ENCODE measurements around the gene DNAH7. TPM values are rescaled to one million over a fixed set of nuclear protein-coding genes. Genes with fewer than 3 reads are reported as not detected.

DNAH7 gene
- total RNA-seq, 1 experiment from 2014 or later: 0.09 TPM

DNA sequence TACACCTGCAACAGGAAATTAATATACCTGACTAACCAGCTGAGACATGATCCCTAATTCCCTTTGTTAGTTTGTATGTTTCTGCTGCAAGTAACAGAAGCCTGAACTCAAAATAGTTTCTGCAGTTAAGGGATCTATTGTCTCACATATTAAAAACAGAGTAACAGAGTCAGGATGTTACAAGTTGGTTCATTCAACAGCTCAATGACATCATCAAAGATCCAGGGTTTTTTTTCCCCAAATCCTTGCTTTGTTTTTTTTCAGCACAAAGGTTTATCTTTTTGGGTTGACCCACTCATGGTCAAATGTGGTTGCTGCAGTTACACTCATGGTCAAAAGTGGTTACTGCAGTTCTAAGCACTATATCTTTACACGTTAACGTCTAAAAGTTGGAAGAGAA lies 35.0 kb upstream of the DNAH7 start:
- no peak overlapping the region for H4K8ac ChIP-seq (replicated peaks; ENCODE audit: insufficient read length, low read depth, low read length)
- no peak overlapping the region for H3K4me3 Mint-ChIP-seq
- H3T11ph ChIP-seq (ENCODE audit: low read length): no peak overlapping the region
- no peak overlapping the region for H3K56ac ChIP-seq (ENCODE audit: insufficient read length, low read depth, low read length)
- no peaks in the 10 kb centered on the region for H3K79me1 ChIP-seq (ENCODE audit: insufficient read depth, low read depth, low read length, poor library complexity, severe bottlenecking)
- no peak overlapping the region for H3K18ac ChIP-seq (ENCODE audit: insufficient read length, low read depth, low read length)
- H2BK120ac ChIP-seq (ENCODE audit: low read depth, low read length, poor library complexity, severe bottlenecking): no peak overlapping the region
- no peak overlapping the region for H3K27ac Mint-ChIP-seq
- no peak overlapping the region for H4K91ac ChIP-seq (ENCODE audit: insufficient read length, low read depth, low read length)
- no peaks in the 10 kb centered on the region for H3K79me2 ChIP-seq (ENCODE audit: insufficient read depth, low read length)
- H3K9ac ChIP-seq (ENCODE audit: extremely low read depth, insufficient read length, low read length): no peak overlapping the region
- peaks cover 0 to 7% (median 0%) of the 10 kb centered on the region in 3 experiments; a peak in 3 of 7 replicates for H3K36me3 Mint-ChIP-seq (ENCODE audit: insufficient read depth in 1 of 3, low read depth in 3 of 3)
- H3K9me3 ChIP-seq (ENCODE audit: control insufficient read depth, low read depth, low read length): no peaks in the 10 kb centered on the region
- WGBS (ENCODE audit: extremely low coverage, insufficient read length, low lambda C conversion rate): no CpG with 5 or more reads among the region's 2 CpGs
- H3K27me3 Mint-ChIP-seq (ENCODE audit: low read depth): no peaks in the 10 kb centered on the region
- no peak for DNase-seq
- no peaks in the 10 kb centered on the region for H3K23me2 ChIP-seq (ENCODE audit: insufficient read length, low read depth, low read length, poor library complexity, severe bottlenecking)
- TF ChIP-seq, protein P1, sequence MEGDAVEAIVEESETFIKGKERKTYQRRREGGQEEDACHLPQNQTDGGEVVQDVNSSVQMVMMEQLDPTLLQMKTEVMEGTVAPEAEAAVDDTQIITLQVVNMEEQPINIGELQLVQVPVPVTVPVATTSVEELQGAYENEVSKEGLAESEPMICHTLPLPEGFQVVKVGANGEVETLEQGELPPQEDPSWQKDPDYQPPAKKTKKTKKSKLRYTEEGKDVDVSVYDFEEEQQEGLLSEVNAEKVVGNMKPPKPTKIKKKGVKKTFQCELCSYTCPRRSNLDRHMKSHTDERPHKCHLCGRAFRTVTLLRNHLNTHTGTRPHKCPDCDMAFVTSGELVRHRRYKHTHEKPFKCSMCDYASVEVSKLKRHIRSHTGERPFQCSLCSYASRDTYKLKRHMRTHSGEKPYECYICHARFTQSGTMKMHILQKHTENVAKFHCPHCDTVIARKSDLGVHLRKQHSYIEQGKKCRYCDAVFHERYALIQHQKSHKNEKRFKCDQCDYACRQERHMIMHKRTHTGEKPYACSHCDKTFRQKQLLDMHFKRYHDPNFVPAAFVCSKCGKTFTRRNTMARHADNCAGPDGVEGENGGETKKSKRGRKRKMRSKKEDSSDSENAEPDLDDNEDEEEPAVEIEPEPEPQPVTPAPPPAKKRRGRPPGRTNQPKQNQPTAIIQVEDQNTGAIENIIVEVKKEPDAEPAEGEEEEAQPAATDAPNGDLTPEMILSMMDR (conservative IDR thresholded peaks at IDR 0.05): no peak
- no peak overlapping the region for H2AK5ac ChIP-seq (ENCODE audit: insufficient read length, low read length)
- no peaks in the 10 kb centered on the region for H3K27me3 ChIP-seq (ENCODE audit: insufficient read depth, low read length)
- no peak overlapping the region for H3K27ac ChIP-seq (ENCODE audit: insufficient read length, low read depth, low read length)
- no peak overlapping the region for H2BK15ac ChIP-seq (ENCODE audit: low read depth, low read length)
- no peak overlapping the region for H2AFZ ChIP-seq (ENCODE audit: low read length)
- H4K20me1 ChIP-seq (ENCODE audit: control insufficient read depth, insufficient read depth, insufficient read length): no peaks in the 10 kb centered on the region
- no peak overlapping the region for H2BK12ac ChIP-seq (ENCODE audit: insufficient read length, low read depth, low read length)
- no peaks in the 10 kb centered on the region for H3K9me3 Mint-ChIP-seq
- H2BK20ac ChIP-seq (ENCODE audit: low read depth, low read length, poor library complexity, severe bottlenecking): no peak overlapping the region
- peaks cover 37 to 38% of the 10 kb centered on the region in 2 experiments for H3K4me1 Mint-ChIP-seq
- no peak overlapping the region for H4K5ac ChIP-seq (ENCODE audit: insufficient read length, low read depth, low read length)
- no peak overlapping the region for H3K14ac ChIP-seq (ENCODE audit: insufficient read depth, low read length)
- H3K4me2 ChIP-seq (ENCODE audit: insufficient read depth, insufficient read length, low read length): no peak overlapping the region
- H2BK5ac ChIP-seq (ENCODE audit: insufficient read length, low read length): no peak overlapping the region
- no peak overlapping the region for H3K23ac ChIP-seq (ENCODE audit: insufficient read length, low read depth, low read length)
- no peaks in the 10 kb centered on the region; the same call in 1 of the 2 replicates for H3K4me1 ChIP-seq (ENCODE audit: insufficient read depth, low read length)
- H3K4ac ChIP-seq (ENCODE audit: low read depth, low read length): no peak overlapping the region

Measured in H9 (cell line).